Brain microvascular endothelial cell (primary cell): ENCODE data around the gene MYO1B.

Experiments
- DNase-seq: peaks from one replicate; pipeline ENCODE4 v3.0.0-alpha.2; 2020
- H3K27ac ChIP-seq: fragments of 250-450 bp; sonication (Bioruptor Pico); 2 replicates; pipeline ENCODE4 v1.5.1; 2020; ENCODE audit warnings: mild to moderate bottlenecking, moderate library complexity
- H3K27me3 ChIP-seq: fragments of 250-450 bp; sonication (Bioruptor Pico); replicated peaks from 2 replicates; pipeline ENCODE4 v1.5.1; 2020; ENCODE audit warnings: mild to moderate bottlenecking
- H3K36me3 ChIP-seq: fragments of 250-450 bp; sonication (Bioruptor Pico); replicated peaks from 2 replicates; pipeline ENCODE4 v1.5.1; 2020; ENCODE audit warnings: mild to moderate bottlenecking
- H3K4me3 ChIP-seq: 2 replicates; pipeline ENCODE4 v1.5.1; 2011; ENCODE audit warnings: low read depth, mild to moderate bottlenecking, control low read depth, low read length, moderate library complexity
- CTCF ChIP-seq: IDR thresholded peaks from 2 replicates; pipeline ENCODE4 v1.5.1; 2011; ENCODE audit warnings: low read depth, mild to moderate bottlenecking, moderate library complexity, low read length, control low read depth, inconsistent platforms; ENCODE audit errors: missing control alignments
- in situ Hi-C: cut with HindIII; loops from 2 replicates; pipeline ENCODE4 v1.10.0; 2017; ENCODE audit warnings: low sequenced_read_pairs, low pct_ligation_motif_present

MYO1B gene

DNA sequence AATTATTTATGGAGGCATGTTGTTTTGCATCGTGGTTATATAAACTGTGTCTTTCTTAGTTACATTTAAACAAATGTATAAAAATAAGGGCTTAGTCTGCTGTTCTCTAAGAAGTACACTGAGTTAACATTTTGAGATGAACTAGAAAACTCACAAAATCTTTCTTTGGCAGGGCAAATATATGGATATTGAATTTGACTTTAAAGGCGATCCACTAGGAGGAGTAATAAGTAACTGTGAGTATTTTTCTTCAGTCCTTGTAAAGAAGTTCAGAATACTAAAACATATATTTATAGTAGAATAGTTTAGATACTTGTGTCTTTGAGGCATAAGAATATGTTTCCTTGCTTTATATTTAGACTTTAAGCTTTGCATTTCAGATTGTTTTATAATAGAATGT is 104.8 kb downstream of the MYO1B start:
- in situ Hi-C loops, result no loop called here
- TF ChIP-seq CTCF, result no peak

GRCh38 chr2:191350826-191351225 is 105.6 kb downstream of the MYO1B start:
- Histone ChIP-seq H3K4me3 (no peak overlapping the region), H3K36me3 (no peaks in the 10 kb centered on the region), H3K27me3 (no peaks in the 10 kb centered on the region), H3K27ac (peak overlapping the region; percentile 37)
- no peak for DNase-seq
- no peak for TF ChIP-seq CTCF
- in situ Hi-C loops, result no loop called here

More for the DNA sequence above, 104.8 kb downstream of the MYO1B start:
- Histone ChIP-seq H3K27ac (no peak overlapping the region), H3K36me3 (no peaks in the 10 kb centered on the region), H3K27me3 (no peaks in the 10 kb centered on the region), H3K4me3 (no peak overlapping the region)
- DNase-seq, result no peak

GRCh38 chr2:191351298-191351697 is 106.1 kb downstream of the MYO1B start:
- no peak for TF ChIP-seq CTCF
- no peak for DNase-seq
- H3K27me3 ChIP-seq, result no peaks in the 10 kb centered on the region
- H3K4me3 ChIP-seq, result no peak overlapping the region
- in situ Hi-C loops, result no loop called here
- H3K27ac ChIP-seq, result peak overlapping the region; percentile 37
- no peaks in the 10 kb centered on the region for H3K36me3 ChIP-seq

DNA sequence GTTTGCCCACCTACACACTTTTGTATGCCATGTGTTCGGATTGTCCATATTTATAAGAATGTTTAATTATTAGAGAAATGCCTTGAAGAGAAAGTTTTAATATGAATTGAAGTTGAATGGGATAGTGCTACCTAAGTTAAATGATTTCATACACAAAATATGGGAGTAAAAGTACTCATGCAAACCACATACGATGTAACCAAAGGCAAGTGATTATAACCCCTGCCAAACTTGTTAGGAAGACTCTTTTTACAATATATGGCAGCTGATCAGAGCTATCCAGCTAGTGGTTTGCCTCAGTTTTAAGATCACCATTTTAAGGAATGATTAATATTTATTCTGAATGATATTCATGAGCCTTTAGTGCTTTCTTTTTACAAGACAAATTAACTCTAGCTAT is 106.7 kb downstream of the MYO1B start:
- peak overlapping the region; percentile 37 for H3K27ac ChIP-seq
- H3K27me3 ChIP-seq, result no peaks in the 10 kb centered on the region
- in situ Hi-C loops, result no loop called here
- DNase-seq, result no peak
- H3K36me3 ChIP-seq, result no peaks in the 10 kb centered on the region
- no peak for TF ChIP-seq CTCF
- no peak overlapping the region for H3K4me3 ChIP-seq

- H3K27me3 ChIP-seq, result no peaks in the 10 kb centered on the region
- in situ Hi-C loops, result no loop called here
- H3K4me3 ChIP-seq, result no peak overlapping the region
- peak; percentile 74 for DNase-seq
- no peak for TF ChIP-seq CTCF
- no peaks in the 10 kb centered on the region for H3K36me3 ChIP-seq
- H3K27ac ChIP-seq, result peak overlapping the region; percentile 37
These were observed 107.3 kb downstream of the MYO1B start for GRCh38 chr2:191352536-191352935.

DNA sequence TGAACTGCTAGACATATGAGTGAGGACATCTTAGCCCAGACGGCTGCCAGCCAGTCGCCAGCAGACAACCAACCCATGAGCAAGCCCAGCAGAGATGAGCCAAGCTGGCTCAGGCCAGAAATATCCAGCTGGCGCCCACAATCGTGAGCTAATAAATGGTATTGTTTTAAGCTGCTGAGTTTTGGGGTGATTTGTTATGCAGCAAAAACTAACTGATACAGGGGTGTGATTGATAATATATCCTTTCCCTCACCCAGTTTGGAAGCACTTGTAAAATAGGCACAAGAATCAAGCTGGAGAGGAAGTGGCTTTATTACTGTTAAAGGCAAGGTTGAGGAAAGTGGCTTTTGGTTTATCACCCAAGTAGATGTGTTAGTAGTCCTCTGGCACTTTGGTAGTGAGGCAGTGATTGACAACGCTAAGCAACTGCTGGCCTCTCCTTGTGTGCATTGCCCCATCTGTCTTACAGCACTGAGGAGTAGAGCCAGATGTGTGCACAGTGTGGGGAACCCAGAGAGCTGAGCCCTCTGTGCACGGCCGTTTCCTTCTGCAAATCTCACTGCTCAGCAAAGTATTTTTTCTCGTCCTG is 110.1 kb downstream of the MYO1B start:
- no peaks in the 10 kb centered on the region for H3K27me3 ChIP-seq
- H3K4me3 ChIP-seq, result no peak overlapping the region
- in situ Hi-C loops, result no loop called here
- no peak for TF ChIP-seq CTCF
- DNase-seq, result no peak
- no peak overlapping the region for H3K27ac ChIP-seq
- H3K36me3 ChIP-seq, result no peaks in the 10 kb centered on the region
